Stimulated activated CD4-positive, alpha-beta T cell treated with anti-CD3 and anti-CD28 coated beads, TNF-alpha, amount 100 ng/mL, for 48 hours (primary cell): ENCODE data around the gene HIBADH.
"Not testable (repeated sequence)": the region's sequence is repeated elsewhere in the genome, so short reads cannot be mapped to it uniquely, and the experiment has no call there.

Source experiments
- DNase-seq, 3 donors: peaks; one replicate each; pipeline ENCODE4 v3.0.0-alpha.2; 2020; ENCODE audit warnings: low read depth in 3 of 3

Gene HIBADH

DNA sequence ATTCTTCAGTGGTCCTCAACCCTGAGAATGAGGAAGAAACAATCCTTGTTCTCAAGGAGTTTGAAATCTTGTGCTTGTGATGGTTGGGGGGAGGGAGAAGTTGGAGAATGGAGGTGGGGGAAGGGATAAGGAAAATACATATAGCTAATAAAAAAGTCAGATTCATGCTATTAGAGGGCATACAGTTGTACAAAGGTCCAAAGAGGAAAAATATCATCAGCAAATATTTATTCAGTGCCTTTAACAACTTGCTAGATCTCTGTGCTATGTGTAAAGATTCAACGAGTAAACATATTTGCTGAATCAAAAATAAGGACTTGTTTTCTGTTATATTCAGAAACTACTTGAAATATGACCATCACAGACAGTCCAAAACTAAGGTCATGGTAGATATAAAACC, 114.4 kb downstream of the HIBADH start:
- DNase-seq: no peak

DNA sequence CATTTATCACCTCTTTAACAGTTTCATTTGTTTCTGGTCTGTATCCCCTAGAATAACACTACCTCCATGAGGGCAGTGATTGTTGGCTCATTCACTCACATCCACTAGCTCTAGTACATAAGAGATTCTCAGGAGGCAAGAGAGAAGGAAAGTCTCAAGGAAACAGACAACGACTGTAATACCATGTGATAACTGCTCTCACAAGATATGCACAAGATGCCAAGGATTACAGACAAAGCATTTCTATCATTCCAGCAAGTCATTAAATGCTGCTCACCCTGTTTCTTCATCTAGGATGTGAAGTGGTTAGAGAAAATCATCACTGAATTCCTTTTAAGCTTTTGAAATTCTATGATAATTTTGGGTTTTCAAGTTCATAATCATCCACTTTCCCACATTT, 115.3 kb downstream of the HIBADH start:
- no peak for DNase-seq

DNA sequence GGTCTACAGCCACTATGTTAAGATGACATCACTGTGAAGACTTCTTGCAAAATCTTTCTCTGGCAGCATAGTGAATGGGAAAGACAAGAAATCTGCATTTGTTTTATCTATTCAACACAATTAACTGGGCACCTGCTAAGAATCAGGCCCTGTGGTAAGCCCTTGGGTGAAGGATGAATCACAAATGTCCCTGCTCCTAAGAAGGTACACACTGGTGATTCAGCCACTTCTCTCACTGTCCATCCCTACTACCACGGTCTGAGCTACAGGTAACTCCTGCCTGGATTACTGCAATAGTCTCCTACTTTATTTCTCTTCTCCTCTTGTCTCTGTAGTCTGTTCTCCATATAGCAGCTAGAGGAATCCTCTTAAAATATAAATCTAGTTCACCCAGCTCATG, 116.1 kb downstream of the HIBADH start:
- no peak for DNase-seq

DNA sequence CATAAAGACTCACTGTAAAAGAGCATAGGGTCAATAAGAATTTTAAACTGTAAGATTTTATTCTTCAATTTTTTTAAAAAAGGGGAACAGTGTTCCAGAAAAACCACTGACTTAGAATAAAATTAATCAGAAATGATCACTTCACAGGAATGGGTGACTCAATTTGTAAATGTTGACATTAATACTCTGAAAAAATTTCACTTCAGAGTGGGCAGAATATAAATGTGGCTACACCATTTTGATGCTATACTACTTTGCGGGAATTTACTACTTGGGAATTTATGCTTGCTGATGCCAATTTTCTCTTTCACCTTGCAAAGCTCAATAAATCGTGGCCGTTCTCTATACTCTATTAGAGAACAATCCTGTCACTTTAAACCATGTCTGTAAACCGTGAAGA, 126.9 kb downstream of the HIBADH start:
- DNase-seq: no peak

DNA sequence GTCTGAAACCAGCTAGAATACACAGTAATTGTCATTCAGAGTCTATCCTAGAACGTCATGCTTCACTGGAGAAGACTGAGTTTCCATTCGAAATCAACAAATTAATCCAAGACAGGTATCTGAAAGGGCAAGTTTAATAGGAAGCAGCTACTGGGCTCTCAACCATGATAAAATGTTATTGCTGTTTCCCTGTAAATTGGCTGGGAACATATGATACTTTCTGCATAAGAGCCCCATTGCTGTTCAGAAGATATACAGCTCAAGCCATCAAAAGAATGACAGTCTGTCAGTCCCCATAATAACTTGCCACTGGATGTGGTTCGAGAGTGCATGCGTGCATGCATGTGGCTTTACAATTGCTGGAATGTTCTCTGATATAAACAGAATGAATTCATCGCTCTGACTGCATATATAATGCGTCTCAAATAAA, 129.0 kb downstream of the HIBADH start:
- no peak for DNase-seq

DNA sequence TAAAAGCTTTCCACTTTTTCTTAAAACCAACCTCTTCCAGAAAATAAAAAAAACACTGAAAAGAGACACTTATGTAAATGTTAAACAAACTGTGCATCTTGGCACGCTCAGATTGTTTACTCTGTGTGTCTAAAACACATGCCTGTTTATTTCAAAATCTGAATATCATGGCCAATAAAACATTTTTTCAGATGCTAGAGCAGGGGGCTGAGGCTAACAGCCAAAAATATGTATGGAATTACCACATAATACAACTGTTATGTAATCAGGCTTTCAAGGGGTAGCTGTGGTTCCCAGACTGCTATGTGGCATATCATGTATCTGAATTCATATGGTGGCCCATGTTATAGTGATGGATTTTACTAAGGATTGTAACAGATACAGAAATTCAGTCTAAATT, 130.4 kb downstream of the HIBADH start:
- no peak for DNase-seq

DNA sequence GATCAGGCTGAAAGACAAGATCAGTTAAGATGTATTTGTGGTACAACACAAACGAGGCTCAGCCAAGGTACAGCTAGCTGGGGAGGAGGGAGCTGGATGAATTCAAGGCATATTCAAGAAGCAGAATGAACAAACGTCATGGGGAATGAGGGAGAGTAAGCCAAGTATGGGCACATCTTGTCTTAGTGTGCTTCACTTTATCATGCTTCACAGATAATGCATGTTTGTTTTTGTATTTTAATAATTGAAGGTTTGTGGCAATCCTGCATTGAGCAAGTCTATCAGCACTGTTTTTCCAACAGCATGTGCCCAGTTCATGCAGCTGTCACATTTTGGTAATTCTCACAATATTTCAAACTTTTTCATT, 135.4 kb downstream of the HIBADH start:
- DNase-seq: no peak

DNA sequence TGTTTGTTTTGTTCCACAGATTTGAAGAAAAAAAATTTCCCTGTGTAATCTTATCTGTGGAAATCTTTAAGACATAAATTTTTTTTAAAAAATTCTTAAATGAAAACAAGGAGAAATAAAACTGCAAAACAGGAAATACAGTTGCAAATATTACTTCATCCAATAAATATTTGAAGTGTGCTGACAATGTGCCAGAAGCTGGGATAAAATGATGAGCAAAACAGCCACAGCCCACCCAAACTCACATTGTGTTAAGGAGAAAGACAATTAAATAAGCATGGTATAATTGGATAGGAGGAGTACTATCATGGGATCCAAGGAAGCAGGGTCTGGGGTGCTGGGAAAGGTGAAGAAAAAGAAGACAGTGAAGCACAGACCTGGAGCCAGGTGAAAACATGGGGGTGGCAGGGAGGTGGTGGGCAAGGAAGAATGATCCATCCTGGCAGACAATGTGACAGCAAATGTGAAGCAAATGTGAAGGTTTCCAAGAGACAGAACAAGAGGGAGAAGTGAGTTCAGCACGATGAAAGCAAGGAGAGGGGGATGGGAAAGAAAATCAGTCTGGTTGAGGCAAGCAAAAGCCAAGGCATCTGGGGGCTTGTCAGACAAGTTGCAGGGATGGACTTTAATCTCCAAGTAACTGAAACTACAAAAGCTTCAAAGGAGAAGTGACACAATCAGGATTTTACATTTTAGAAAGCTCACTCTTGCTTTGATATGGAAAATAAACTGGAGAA, 135.9 kb downstream of the HIBADH start:
- DNase-seq: no peak

DNA sequence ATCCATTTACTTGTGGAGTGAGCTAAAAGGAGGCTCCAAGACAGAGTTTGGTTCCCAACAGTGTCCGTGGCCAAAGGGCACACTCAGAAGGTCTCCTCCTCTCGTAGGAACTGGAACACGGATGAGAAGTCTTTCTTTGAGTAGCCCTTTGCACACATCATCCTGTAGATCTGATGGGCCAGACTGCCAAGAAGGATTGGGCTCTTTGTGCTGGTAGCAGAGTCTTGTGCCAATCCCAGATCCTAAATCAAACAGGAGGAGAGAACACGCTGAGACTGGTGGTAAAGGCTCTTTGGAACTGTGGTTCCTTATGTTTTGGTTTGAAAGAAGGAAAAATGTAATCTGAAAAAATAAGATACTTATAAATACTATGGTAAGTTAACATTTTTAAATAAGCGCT, 136.6 kb downstream of the HIBADH start:
- DNase-seq: no peak

DNA sequence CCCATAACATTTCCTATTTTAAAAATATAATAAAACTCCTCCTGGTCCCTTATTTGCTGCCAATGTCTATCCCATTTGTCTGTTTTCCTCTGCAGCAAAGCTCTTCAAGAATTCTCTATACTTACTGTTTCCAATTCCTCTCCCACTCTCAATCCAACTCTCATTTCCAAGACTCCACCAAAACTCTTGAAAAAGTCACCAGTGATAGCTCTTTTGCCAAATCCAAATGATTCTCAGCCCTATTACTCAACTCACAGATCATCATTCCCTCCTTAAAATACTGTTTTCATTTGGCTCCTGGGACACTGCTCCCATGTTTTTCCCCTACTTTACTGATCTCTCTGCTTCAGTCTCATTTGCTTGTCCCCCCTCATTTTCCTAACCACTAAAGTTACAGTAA, 139.4 kb downstream of the HIBADH start:
- DNase-seq: no peak

DNA sequence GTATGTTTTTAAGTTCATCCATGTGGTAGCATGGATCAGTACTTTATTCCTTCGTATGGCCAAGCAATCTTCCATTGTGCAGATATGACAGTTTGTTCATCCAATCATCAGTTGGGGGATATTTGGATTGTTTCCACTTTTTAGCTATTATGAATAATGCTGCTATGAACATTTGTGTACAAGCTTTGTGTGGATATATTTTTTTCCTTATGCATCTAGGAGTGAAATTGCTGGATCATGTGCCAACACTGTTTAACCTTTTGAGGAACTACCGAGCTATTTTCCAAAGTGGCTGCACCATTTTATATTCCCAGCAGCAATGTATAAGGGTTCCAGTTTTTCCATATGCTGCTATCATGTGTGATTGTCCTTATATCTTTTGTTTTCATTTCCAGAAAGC, 140.1 kb downstream of the HIBADH start:
- DNase-seq: no peak

DNA sequence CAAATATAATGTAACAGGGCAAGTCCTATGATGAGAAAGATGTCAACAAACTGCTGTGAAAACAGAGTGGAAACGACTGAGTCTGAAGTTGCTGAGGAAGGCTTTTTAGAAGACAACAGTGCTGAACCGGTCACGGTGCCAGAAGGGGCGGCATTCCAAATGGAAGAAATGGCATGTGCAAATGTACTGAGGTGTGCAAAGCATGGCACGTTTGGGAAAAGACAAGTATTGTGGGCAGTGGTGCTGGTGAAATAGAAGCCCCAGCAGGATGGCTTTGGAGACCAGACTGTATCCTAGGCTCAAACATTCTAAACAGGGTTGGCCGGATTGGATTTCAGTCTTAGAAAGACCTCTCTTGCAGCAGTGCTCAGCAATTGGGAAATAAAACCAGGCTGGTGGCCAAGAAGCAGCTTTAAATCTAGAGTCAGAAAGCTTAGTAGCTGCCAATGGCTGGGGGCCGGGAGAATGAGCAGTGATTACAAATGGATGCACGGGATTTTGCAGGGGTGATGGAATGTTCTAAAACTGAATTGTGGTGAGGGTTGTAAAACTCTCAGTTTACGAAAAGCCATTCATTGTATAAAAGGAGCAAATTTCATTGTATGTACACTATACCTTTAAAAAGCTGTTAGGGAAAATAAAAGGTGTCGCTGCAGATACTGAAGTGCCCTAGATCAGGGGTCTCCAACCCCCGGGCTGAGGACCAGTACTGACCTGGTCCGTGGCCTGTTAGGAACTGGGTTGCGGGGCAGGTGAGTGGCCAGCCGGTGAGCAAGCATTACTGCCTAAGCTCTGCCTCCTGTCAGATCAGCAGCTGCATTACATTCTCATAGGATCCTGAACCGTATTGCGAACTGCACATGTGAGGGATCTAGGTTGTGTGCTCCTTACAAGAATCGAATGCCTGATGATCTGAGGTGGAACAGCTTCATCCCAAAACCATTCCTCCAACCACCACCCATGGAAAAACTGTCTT, 141.6 kb downstream of the HIBADH start:
- no peak for DNase-seq

DNA sequence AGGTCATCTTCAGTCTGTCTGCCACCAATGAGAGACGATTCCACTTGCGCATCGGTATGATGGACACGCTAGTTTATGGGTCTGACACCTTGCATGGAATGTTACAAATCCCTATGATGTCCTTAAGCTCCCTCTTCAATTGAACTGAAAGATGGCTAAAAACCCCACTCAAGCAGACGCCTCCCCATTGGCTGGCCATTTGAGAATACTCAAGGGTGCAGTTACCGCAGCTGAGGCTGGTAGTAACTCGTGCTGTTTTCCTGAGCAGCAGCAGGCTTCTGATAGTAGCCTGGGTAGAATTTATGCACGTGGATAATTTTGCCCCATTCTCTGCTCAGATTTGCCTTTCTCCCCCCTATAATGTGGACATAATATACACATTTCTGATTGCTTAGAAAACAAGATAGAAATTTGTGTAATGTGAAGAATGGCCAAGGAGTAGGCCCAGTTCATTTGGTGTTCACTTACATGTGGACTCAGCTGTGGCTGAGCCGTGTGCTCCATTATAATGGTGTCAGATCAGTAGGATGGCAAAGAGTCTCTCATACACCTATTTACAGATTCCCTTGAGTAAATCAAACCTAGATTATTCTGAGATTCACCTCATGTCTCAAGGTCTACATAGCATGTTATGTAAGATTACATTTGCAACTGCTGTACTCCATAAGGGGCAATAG, 142.8 kb downstream of the HIBADH start:
- DNase-seq: no peak

DNA sequence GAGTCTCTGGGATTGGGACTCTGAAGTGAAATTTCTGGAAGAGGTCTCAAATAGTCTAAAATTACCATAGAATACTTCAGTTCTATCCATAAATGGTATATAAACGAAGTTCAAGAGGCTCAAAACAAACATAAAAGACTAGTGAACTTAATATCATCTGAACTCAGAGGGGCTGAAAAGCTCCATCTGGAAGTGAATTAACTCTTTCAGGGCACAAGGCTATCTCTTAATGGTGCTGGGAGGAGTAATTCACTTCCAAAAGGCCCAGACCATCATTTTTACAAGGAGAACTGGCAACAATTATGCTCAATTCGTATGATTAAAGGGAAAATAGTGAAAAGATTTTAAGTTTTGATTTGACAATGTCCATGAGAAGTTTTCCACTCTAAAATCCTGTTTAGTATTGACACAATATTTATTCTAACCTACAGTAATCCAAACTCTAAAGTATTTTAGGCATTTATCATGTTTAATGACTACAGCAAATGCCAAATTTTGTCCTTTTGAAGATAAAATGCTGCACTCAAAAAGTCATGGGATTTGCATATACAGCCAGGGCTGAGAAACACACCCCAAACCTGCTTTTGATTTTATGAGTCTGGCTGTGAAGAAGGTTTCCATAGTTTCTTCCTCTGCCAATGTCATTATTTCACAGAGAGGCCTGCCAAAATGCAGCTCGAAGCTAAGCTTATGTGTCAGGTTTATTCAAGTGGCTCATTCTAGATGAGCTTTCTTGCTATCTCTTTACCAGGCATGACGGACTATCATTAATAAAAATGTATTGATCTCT, 143.9 kb downstream of the HIBADH start:
- no peak for DNase-seq

DNA sequence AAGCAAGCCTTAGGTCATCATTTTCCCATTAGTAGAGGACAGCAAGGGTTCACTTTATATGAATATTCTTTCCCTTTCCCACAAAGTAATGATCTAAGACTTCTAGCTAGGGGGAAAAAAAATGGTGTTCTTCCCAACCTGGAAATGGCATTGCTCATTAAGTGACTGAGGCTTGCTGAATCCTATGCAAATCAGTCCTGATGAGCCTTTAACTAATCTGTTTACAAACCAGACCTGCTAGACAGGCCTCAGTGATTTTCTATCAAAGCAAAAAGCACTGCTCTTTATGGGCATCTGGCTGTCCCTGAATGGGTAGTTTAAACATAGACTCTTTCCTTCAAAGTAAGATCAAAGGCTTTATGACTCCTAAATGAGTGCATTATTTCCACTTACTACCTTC, 146.3 kb downstream of the HIBADH start:
- DNase-seq: no peak

DNA sequence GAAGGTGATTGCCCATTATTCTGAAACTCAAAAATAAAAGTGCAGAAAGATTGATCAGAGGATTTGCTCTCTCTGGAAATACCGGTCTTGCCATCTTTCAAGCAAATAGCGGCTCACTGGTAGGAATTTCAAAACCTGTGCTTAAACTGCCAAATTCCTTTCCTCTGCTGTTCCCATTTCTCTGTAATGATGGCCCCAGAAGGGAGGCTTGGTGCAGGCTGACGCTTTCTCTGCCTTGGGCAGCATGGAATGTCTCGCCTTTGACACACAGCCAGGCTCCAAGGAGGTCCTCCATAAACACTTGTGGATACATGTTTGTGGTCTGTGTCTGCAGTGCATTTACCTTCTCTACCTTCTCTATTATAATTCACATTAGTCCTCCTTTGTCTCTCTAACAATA, 146.8 kb downstream of the HIBADH start:
- DNase-seq: no peak

DNA sequence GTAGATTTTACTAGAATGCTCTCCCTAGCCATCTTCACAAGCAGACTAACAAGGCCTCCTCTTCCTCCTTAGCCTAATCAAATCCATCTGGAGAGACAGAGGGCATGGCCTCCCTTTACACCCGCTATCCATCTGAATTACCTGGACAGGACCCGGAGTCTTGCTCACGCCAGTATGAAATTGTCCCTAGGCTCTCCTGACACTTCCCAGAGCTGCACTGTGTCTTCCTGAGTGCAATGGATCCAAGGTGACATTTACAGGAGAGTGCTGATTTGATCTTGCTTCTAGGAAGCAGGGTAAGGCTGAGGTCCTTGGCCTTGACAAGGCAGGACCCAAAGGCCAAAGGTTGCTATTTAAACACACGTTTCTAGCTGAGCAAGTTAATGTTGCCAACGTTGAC, 147.8 kb downstream of the HIBADH start:
- no peak for DNase-seq

DNA sequence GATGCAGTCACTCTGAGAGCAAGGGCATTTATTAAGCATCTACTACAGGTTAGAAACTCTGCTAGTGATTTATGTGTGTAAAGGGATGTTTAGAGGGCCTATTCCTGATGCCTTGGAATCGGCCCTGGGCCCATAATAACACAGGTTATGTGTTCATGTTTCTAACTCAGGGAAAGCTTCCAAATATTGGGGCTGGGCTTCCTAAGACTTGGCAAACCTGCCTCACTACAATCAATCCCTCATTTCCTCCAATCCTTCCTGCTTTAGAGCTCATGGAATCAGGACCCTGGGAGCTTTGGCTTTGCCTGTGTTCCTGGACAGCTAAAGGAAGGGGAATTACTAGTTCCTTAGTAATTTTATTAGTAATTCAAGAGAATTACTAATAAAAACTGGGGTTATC, 148.8 kb downstream of the HIBADH start:
- DNase-seq: no peak

DNA sequence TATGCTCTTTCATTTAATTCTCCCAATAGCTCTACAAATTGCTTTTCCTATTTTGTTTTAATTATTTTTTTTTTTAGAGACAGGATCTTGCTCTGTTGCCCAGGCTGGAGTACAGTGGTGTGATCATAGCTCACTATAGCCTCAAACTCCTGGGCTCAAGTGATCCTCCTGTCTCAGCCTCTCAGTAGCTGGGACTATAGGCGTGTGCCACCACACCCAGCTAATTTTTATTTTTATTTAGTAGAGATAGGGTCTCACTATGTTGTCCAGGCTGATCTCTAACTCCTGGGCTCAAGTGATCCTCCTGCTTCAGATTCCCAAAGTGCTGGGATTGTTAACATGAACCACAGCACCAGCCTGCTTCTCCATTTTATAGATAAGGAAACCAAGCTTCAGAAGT, 151.3 kb downstream of the HIBADH start:
- DNase-seq: not testable (repeated sequence)

DNA sequence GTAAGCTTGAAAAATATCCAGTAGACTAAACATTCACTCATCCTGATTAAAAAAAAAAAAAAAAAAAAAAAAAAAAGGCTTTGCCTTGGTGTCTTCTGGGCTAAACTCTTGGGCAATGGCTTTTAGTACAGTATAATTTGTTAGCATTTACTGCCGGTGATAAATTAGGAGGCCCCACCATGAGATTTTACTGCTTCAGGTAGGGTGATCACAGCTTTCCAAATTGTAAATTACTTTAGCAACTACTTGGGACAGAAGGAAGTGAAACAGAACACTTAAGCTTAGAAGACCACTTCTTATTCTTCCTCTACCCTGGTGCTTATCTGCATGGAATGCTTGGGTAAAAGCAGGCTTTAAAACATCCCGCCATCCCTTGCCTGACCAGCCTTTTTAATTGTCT, 152.1 kb downstream of the HIBADH start:
- DNase-seq: no peak

DNA sequence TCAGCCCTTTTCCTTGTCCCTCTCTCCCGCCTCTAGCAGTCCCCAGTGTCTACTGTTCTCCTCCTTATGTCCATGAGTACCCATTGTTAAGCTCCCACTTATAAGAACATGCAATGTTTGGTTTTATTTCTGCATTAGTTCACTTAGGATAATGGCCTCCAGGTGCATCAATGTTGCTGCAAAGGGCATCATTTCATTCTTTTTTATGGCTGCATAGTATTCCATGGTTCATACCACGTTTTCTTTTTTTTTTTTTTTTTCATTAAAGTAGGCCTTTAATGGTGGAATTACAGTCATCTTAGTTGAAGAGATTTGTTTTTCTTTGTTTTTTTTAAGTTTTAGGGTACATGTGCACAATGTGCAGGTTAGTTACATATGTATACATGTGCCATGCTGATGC, 160.8 kb downstream of the HIBADH start:
- DNase-seq: not testable (repeated sequence)

DNA sequence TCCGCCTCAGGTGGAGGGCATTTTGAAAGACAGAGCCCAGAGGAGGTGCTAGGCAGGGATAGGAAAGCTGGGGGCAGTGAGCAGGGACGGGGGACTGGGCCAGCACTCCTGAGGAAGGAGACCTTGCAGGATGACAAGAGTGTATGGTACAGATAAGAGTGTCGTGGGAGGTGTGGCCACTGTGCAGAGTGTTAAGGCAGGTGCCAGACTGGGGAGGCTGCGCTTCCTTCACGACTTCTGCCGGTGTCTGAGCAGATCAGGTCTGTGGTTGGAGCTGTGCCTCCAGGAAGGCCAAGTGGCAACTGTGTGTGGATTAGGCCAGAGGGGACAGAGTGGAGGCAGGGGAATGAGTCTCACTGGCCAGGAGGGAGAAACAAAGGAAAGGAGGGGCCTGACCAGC, 161.7 kb downstream of the HIBADH start:
- DNase-seq: no peak
